ENCODE data around the gene NRG2.

NRG2 gene

GRCh38 chr5:140040358-140040757 lies 2.7 kb downstream of the NRG2 start:
- no peak for FAIRE-seq

DNA sequence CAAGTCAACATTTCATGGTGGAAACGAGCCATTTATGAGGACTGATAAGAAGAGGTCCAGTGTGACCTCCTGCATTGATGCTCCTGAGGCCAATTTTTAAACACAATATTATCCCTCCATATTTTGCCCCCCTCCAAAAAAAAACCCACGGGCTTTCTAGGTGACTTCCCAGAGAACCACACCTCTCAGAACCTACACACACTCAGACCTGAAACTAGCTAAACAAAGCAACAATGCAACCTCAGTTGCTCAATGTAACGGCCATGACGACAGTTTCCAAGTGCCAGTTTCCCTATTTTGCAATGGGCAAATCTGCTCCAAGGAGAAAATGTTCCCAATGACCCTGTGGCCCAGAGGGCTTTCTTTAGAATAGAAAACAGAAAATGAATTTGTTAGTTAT lies 3.5 kb downstream of the NRG2 start:
- FAIRE-seq = no peak

GRCh38 chr5:140038373-140038957 lies 4.6 kb downstream of the NRG2 start:
- no peak for FAIRE-seq

DNA sequence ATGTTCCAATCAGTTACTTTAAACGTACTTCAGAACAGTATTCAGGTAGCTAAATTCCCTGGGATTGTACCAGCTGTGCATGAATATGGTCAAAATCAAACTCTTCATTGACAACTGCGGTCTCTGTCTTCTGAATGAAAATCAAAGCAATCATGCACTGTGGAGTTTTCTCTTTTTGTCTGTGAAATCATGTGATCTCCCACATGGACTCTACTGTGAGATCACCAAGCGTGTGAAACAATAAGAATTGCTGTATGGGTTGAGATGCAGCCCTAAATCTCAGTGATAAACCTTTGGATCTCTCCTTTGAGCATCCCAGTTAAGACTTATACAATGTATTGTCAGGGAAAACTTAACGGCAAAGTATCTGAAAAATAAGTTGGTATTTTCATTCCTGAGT lies 6.1 kb downstream of the NRG2 start:
- no peak for FAIRE-seq

GRCh38 chr5:140035881-140036280 lies 7.2 kb downstream of the NRG2 start:
- no peak for FAIRE-seq

- FAIRE-seq = no peak
Measured at GRCh38 chr5:140033037-140033760, 9.9 kb downstream of the NRG2 start.

- no peak for FAIRE-seq
Measured at GRCh38 chr5:140032296-140032695, 10.8 kb downstream of the NRG2 start.

DNA sequence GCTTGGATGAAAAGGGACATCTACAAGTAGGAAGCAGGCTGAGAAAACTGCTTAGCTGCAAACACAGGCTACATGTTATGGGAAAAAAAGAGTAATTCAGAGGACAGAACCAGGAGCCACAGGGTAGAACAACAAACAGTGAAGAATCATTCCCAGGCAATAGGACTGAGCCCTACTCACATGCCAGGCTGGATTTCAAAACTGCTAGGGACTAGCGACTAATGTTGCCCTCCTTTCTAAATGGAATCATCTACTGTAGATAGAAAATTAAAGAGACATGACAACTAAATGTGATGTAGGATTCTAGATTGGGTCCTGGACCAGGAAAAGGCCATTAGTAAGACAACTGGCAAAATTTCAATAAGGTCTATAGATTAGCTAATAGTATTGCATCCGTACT lies 15.3 kb downstream of the NRG2 start:
- FAIRE-seq = no peak

DNA sequence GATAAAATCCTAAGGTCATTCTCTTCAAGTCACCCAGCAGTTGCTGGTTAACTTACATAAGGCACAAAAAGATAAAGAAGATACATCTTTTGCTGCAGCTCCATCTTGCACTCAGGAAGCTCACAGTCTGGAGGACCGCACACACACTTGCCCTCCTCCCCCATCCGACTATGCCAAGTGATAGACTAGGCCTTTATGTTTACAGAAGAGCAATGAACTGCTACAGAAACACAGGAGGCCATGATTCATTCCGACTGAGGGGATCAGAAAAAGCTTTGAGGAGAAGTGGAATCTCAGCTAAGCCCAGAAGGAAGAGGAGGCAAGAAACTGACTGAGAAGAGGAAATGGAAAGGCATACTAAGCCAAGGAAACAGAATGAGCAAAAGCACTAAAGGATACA lies 17.4 kb downstream of the NRG2 start:
- FAIRE-seq = no peak

GRCh38 chr5:140024928-140025327 lies 18.2 kb downstream of the NRG2 start:
- no peak for FAIRE-seq

- no peak for FAIRE-seq
Measured at GRCh38 chr5:140023611-140024191, 19.4 kb downstream of the NRG2 start.

- FAIRE-seq = no peak
Measured at GRCh38 chr5:140020601-140021177, 22.4 kb downstream of the NRG2 start.

DNA sequence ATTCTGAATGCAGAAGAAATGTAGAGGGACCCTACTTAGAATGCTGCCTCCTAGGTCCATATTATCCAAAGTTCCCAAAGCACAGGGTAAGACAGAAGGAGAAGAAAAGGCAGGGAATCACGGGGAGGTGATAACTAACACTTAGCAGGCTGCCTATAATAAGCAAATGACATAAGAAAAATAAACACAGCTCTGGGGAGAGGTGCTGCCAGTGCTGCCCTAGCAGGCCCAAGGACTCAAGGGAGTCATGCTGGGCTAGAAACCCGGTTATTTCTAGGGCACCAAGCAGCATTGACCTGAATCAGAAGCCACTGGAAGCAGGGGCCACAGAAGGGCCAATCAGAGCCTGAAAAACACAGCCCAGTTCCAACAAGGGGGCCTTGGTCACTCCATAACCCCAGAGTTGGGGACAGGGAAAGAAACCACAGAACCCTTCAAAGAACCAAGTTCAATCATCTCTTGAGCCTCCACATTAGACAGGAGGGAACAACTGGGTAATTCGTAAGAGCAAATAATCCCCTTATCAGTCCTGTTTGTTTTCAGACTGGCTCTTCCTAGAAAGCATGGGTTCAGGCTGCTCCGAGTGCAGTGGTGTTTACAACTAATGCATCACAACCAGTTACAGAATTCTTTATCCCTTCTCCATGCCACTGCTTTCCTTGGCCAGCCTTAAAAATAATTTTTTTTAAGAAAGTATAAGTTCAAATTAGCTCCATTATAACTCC lies 24.0 kb downstream of the NRG2 start:
- FAIRE-seq = no peak

GRCh38 chr5:140018517-140018916 lies 24.6 kb downstream of the NRG2 start:
- no peak for FAIRE-seq

GRCh38 chr5:140018096-140018481 lies 25.0 kb downstream of the NRG2 start:
- FAIRE-seq = no peak

DNA sequence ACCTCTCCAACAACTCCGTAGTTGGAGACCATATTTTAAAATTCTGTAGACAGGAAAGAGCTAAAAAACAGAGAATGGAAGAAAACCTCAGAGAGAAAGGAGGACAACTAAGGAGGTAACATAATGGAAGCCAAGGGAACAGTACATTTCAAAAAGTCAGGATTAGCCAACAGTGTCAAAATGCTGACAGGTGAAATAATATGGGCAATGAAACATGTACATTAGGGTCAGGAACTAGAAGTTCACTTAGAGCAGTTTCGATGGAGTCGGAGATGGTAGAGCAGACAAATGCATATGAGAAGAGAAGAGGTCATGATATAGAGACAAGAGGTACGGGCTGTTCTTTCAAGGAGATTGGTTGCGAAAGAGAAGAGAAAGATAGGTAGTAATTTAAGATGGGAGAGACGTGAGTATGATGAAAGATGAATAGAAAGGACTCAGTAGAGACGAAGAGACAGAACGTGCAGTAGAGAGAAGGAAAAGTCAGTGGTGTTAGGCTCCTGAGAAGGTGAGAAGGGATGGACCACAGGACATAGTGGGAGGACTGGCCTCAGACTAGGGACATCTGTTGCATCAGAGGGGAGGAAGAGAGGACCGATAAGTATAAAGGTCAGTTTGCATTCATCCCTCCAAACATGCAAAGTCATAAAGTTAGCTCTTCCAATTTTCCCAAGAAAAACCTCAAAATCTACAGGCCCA lies 25.6 kb downstream of the NRG2 start:
- no peak for FAIRE-seq

DNA sequence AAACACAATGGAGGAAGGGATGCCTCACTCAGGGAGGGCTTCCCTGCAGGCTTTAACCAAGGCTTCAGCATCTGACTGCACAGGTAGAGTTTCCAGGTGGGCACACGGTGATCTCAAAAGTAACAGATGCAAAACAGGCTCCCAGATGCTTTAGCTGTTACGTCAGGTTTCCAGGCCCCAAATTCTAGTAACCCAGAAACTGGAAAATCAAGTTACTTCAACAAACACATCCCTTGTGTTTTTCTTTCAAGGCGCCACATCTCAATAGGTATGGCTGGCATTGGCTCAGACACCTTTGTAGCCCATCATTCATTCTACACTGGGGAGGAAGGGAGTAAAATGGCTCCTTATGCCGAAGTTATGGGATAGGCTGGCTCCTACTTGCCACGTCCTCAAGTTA lies 27.4 kb downstream of the NRG2 start:
- FAIRE-seq = no peak

GRCh38 chr5:140014751-140015150 lies 28.3 kb downstream of the NRG2 start:
- FAIRE-seq = no peak

DNA sequence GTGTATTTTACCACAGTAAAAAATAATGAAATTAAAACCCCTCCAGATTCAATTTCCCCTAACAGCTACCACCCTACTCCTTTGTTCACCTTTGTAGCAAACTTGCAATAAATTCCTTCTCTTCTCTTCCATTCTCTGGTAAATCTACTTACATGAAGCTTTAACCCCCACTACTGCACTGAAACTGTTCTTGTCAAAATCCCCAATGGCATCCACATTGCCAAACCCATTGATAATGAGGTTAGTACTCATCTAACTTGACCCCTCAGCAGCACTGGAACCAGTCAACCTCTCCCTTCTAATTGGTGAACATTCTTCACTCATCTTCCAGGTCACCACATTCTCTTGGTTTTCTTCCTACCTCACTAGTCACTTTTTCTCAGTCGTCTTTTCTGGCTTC lies 29.6 kb downstream of the NRG2 start:
- no peak for FAIRE-seq

DNA sequence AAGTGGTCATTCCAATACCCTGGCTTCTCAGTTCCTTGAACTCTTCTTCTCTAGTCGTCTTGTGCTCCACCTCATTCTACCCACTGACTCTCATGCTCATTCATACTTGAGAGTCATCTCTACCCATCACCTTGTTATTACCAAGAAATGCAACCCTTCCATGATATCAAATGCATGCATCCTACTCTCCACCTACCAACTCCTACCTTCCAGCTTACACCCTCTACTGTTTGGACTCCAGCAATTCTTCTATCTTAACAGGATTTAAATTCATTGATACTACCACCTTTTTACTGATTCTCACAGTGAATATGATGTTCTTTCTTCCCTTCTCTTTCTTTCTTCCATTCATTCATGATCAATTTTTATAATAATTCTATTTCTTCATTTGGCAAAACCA lies 30.7 kb downstream of the NRG2 start:
- FAIRE-seq = no peak

- no peak for FAIRE-seq
Measured at GRCh38 chr5:140011297-140011802, 31.7 kb downstream of the NRG2 start.

- FAIRE-seq = no peak
Measured at GRCh38 chr5:140010798-140011197, 32.3 kb downstream of the NRG2 start.

GRCh38 chr5:140007311-140007710 lies 35.8 kb downstream of the NRG2 start:
- no peak for FAIRE-seq
